Measurements from ENCODE around the gene CCDC152. TPM values are rescaled to one million over a fixed set of nuclear protein-coding genes. Genes with fewer than 3 reads are reported as not detected.

The CCDC152 gene, protein sequence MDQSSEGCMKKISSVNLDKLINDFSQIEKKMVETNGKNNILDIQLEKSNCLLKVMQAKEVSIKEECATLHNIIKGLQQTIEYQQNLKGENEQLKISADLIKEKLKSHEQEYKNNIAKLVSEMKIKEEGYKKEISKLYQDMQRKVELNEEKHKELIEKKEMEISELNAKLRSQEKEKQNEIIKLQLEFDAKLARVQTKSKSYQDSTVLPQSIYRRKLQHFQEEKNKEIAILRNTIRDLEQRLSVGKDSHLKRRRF
- 5.8 and 8.0 TPM in 2 replicates for total RNA-seq

DNA sequence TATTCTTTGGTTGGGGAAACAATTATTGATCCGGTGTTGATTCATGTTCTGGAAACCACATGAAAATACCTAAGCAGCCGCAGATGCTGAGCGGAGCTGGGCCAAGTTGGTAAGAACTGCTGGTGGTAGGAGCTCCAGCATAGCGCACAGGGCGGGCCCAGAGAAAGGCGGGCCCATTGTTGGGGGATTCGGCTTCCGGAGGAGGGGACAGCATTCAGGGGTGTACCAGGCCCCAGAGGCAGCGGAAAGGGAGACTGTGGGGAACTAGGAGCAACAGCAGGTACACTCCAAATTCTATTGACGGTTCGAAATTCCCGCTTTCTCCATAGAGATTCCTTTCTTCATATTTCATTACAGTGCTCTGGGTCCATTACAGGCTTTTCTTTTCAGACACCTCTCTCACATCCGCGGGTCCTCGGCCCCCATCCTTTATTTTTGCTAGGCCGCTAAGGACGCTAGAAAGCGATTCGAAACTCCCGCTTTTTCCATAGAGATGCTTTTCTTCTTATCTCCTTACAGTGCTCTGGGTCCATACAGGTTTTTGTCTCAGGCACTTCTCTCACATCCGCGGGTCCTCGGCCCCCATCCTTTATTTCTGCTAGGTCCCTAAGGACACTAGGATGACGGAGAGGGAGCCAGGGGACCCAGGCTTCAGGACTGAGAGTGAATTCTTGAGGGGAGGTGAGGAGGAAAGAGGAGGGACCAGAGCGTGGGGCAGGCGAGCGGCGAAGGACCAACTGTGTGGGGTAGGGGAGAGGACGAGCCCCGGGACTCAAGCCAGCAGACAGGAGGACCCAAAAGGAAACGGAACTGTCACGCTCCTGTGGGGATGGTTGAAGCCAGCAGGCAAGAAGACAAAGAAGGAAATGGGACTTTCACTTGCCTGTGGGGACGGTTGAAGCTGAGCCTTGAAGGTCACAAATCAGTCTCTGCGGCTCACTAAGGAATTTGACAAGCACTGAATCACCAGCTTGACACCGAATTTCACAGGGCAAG, at the start of gene CCDC152:
CCDC152 (plus strand) TSS at position 213 of the 996 bp plus-strand sequence. CDS start 2,304 bp downstream, outside the sequence.

DNA sequence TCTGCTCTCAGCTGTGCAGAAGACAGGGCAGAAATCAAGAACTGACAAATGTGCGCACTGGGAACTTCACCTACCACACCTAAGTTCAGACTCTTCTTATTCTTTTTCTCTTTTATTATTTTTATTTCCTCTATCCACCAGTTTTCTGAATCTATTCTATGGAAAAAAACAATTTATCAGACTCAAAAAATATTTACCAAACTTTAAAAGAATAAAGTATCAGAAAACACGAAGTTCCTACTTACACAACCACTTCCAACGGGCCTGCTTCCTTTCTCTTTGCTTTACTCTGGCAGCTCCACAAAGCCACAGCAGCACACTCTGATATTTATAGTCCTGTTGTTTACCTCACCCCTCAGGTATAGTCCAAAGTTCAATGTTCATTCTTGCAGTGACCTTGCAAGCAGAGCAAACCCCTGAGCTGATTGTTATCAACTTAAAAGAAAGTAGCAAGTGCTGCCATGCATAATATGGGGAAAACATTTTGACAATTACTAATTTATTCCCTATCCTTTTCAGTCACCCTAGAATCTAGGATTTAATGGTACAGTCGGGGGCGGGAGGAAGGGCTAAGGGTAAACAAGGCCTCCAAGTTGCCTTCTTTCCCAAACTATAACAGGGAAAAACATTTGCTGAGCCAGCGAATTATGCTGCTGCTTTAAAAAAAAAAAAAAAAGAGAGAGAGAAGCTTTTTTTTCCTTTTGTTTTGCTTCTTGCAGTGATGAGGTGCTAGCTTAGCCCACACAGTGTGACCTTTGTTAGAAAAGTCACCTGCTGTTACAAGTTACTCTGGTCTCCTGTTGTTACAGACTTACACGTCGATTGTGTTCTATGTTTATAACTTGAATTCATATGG, 55.2 kb downstream of the CCDC152 start, which contains the start of gene SELENOP:
SELENOP (minus strand) TSS at position 302 of the 856 bp plus-strand sequence. CDS start 3,539 bp downstream, outside the sequence.

Other genes starting within 250 kb of the CCDC152 start
- gene SELENOP, start 55.1 kb downstream of the CCDC152 start, total RNA-seq, result 334 and 703 TPM in 2 replicates